Astrocyte (in vitro differentiated cells and primary cell): ENCODE data around the gene CKMT1A.
"Not testable (repeated sequence)": the region's sequence is repeated elsewhere in the genome, so short reads cannot be mapped to it uniquely, and the experiment has no call there.

Experiments
- EZH2 ChIP-seq: IDR thresholded peaks from 2 replicates; pipeline ENCODE4 v1.6.1; 2012; ENCODE audit warnings: mild to moderate bottlenecking, low read length, inconsistent platforms; ENCODE audit not compliant: insufficient read depth
- TF ChIP-seq, protein P1 (sequence below): IDR thresholded peaks from 2 replicates; pipeline ENCODE4 v1.5.1; 2011; ENCODE audit warnings: low read depth, mild to moderate bottlenecking, inconsistent platforms, low read length, moderate library complexity; ENCODE audit not compliant: insufficient read depth

DNA sequence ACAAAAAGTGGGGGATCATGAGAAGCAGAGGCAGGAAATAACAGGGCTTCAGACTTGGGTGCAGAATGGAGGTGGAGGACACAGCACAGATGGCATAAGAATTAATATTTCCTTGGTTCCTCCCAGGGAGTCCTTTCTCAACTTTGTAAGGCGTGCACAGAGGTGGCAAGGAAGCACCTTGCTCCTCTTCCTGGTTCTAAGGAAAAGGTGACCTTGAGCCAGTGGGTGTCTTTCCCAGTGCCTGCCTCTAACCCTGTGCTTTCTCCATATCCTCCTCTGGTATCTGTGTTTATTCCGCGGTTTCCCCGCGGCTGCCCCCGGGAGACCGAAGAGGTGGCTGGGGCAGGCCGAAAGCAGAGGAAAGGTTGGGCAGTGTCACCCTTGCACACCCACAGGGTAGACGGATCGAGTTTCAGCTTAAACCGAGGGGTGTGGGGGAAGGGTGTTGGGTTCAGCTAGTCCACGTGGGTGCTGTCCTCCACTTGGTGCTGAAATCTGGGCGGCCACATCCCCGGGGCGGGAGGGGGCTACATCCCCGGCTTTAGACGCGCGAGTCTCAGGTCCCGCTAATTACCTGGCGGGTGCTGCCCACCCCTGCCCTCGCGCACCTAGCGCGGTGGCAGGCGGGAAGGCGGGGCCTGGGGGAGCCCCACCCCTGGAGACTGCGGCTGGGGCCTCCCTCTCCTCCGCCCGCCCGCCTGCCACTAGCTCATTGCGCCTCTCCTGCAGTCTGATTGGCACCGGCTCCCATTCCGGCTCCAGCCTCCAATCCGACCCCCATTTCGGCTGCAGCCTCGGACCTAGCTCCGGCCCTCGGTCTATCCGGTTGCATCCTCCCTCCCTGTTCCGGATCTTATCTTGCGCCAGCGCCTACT is at the start of gene CKMT1A:
- TF ChIP-seq, protein P1, sequence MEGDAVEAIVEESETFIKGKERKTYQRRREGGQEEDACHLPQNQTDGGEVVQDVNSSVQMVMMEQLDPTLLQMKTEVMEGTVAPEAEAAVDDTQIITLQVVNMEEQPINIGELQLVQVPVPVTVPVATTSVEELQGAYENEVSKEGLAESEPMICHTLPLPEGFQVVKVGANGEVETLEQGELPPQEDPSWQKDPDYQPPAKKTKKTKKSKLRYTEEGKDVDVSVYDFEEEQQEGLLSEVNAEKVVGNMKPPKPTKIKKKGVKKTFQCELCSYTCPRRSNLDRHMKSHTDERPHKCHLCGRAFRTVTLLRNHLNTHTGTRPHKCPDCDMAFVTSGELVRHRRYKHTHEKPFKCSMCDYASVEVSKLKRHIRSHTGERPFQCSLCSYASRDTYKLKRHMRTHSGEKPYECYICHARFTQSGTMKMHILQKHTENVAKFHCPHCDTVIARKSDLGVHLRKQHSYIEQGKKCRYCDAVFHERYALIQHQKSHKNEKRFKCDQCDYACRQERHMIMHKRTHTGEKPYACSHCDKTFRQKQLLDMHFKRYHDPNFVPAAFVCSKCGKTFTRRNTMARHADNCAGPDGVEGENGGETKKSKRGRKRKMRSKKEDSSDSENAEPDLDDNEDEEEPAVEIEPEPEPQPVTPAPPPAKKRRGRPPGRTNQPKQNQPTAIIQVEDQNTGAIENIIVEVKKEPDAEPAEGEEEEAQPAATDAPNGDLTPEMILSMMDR, result not testable (repeated sequence)
- TF ChIP-seq EZH2, result not testable (repeated sequence)
